Measurements from ENCODE around the gene SLC28A1. TPM values are rescaled to one million over a fixed set of nuclear protein-coding genes. Genes with fewer than 3 reads are reported as not detected.

SLC28A1 gene
- total RNA-seq, 1 experiment from 2014 or later: 0.13 TPM

- H3K56ac ChIP-seq (ENCODE audit: insufficient read length, low read depth, low read length): no peak overlapping the region
- Mint-ChIP-seq H3K9me3 (peaks cover 0 to 2% of the 10 kb centered on the region in 2 experiments; a peak in 1 of 5 replicates), H3K27me3 (ENCODE audit: low read depth) (peaks cover 5% of the 10 kb centered on the region; the same call in 1 of the 2 replicates), H3K36me3 (ENCODE audit: insufficient read depth in 1 of 3, low read depth in 3 of 3) (peaks cover 0 to 1% (median 0%) of the 10 kb centered on the region in 3 experiments; a peak in 2 of 7 replicates), H3K4me1 (peaks cover 3 to 9% of the 10 kb centered on the region in 2 experiments), H3K4me3 (no peak overlapping the region), H3K27ac (no peak overlapping the region)
- no peak overlapping the region for H2BK20ac ChIP-seq (ENCODE audit: low read depth, low read length, poor library complexity, severe bottlenecking)
- no peaks in the 10 kb centered on the region for H3K27me3 ChIP-seq (ENCODE audit: insufficient read depth, low read length)
- H4K91ac ChIP-seq (ENCODE audit: insufficient read length, low read depth, low read length): no peak overlapping the region
- H3K4me2 ChIP-seq (ENCODE audit: insufficient read depth, insufficient read length, low read length): no peak overlapping the region
- no peaks in the 10 kb centered on the region for H3K9me3 ChIP-seq (ENCODE audit: control insufficient read depth, low read depth, low read length)
- no peaks in the 10 kb centered on the region for H3K23me2 ChIP-seq (ENCODE audit: insufficient read length, low read depth, low read length, poor library complexity, severe bottlenecking)
- H3K14ac ChIP-seq (ENCODE audit: insufficient read depth, low read length): no peak overlapping the region
- H3K27ac ChIP-seq (ENCODE audit: insufficient read length, low read depth, low read length): no peak overlapping the region
- no peaks in the 10 kb centered on the region for H3K79me2 ChIP-seq (ENCODE audit: insufficient read depth, low read length)
- H3K79me1 ChIP-seq (ENCODE audit: insufficient read depth, low read depth, low read length, poor library complexity, severe bottlenecking): no peaks in the 10 kb centered on the region
- H4K8ac ChIP-seq (replicated peaks; ENCODE audit: insufficient read length, low read depth, low read length): no peak overlapping the region
- no peak overlapping the region for H3T11ph ChIP-seq (ENCODE audit: low read length)
- no CpG with 5 or more reads among the region's 2 CpGs for WGBS (ENCODE audit: extremely low coverage, insufficient read length, low lambda C conversion rate)
- DNase-seq: no peak
- H3K4ac ChIP-seq (ENCODE audit: low read depth, low read length): no peak overlapping the region
- H2BK120ac ChIP-seq (ENCODE audit: low read depth, low read length, poor library complexity, severe bottlenecking): no peak overlapping the region
- no peaks in the 10 kb centered on the region for H4K20me1 ChIP-seq (ENCODE audit: control insufficient read depth, insufficient read depth, insufficient read length)
- H4K5ac ChIP-seq (ENCODE audit: insufficient read length, low read depth, low read length): no peak overlapping the region
- no peak overlapping the region for H2BK15ac ChIP-seq (ENCODE audit: low read depth, low read length)
- no peaks in the 10 kb centered on the region for H3K4me1 ChIP-seq (ENCODE audit: insufficient read depth, low read length)
- H3K18ac ChIP-seq (ENCODE audit: insufficient read length, low read depth, low read length): no peak overlapping the region
- H2AK5ac ChIP-seq (ENCODE audit: insufficient read length, low read length): no peak overlapping the region
- no peak overlapping the region for H2BK5ac ChIP-seq (ENCODE audit: insufficient read length, low read length)
- no peak overlapping the region for H3K23ac ChIP-seq (ENCODE audit: insufficient read length, low read depth, low read length)
- H2BK12ac ChIP-seq (ENCODE audit: insufficient read length, low read depth, low read length): no peak overlapping the region
- H3K9ac ChIP-seq (ENCODE audit: extremely low read depth, insufficient read length, low read length): no peak overlapping the region
- H2AFZ ChIP-seq (ENCODE audit: low read length): no peak overlapping the region
- no peak for TF ChIP-seq CTCF (conservative IDR thresholded peaks at IDR 0.05)
Observed at GRCh38 chr15:84904419-84904818, 20.0 kb downstream of the SLC28A1 start.

Measured in H9 (cell line).